Inflammatory macrophage treated with lipopolysaccharide for 1 hour (primary cell): ENCODE results near the gene VAV3.

Experiments used
- DNase-seq, 2 donors: peaks; one replicate each; pipeline ENCODE4 v3.0.0-alpha.2; 2020 to 2022

Gene VAV3

GRCh38 chr1:107529511-107530149, 435.4 kb downstream of the VAV3 start:
- peak in 1 of 2 donors; percentile 40 for DNase-seq

- DNase-seq, result no peak
Measured at GRCh38 chr1:107526524-107527198, 438.3 kb downstream of the VAV3 start.

GRCh38 chr1:107525961-107526360, 439.0 kb downstream of the VAV3 start:
- no peak for DNase-seq

GRCh38 chr1:107525145-107525544, 439.8 kb downstream of the VAV3 start:
- DNase-seq, result no peak

GRCh38 chr1:107524301-107524700, 440.7 kb downstream of the VAV3 start:
- no peak for DNase-seq

- DNase-seq, result no peak
Measured at GRCh38 chr1:107523736-107524135, 441.2 kb downstream of the VAV3 start.

- no peak for DNase-seq
Measured at GRCh38 chr1:107523061-107523460, 441.9 kb downstream of the VAV3 start.
